GM12875 (cell line): ENCODE results near the gene MTG2.

Experiments used
- H3K4me3 ChIP-seq: one replicate; pipeline ENCODE4 v1.5.1; 2011; ENCODE audit warnings: low read depth, low read length, control low read depth
- CTCF ChIP-seq: IDR thresholded peaks from 2 replicates; pipeline ENCODE4 v1.5.1; 2011; ENCODE audit warnings: low read depth, mild to moderate bottlenecking, control low read depth, inconsistent platforms, low read length, moderate library complexity, borderline replicate concordance; ENCODE audit not compliant: insufficient read depth

Gene MTG2

GRCh38 chr20:62195736-62196135 lies 12.9 kb downstream of the MTG2 start:
- no peak overlapping the region for H3K4me3 ChIP-seq
- TF ChIP-seq CTCF = no peak

- no peak for TF ChIP-seq CTCF
- no peak overlapping the region for H3K4me3 ChIP-seq
Measured at GRCh38 chr20:62196286-62196685, 13.5 kb downstream of the MTG2 start.

- no peak overlapping the region for H3K4me3 ChIP-seq
- TF ChIP-seq CTCF = no peak
Measured at GRCh38 chr20:62197311-62197710, 14.5 kb downstream of the MTG2 start.

GRCh38 chr20:62197801-62198200 lies 15.0 kb downstream of the MTG2 start:
- no peak for TF ChIP-seq CTCF
- H3K4me3 ChIP-seq = no peak overlapping the region

- no peak for TF ChIP-seq CTCF
- no peak overlapping the region for H3K4me3 ChIP-seq
Measured at GRCh38 chr20:62198496-62198895, 15.7 kb downstream of the MTG2 start.

GRCh38 chr20:62198931-62199330 lies 16.1 kb downstream of the MTG2 start:
- no peak overlapping the region for H3K4me3 ChIP-seq
- no peak for TF ChIP-seq CTCF

GRCh38 chr20:62200491-62201172 lies 17.8 kb downstream of the MTG2 start:
- H3K4me3 ChIP-seq = no peak overlapping the region
- no peak for TF ChIP-seq CTCF
